Cardiac muscle cell (in vitro differentiated cells and primary cell): ENCODE results near the gene PRPF31. TPM values are rescaled to one million over a fixed set of nuclear protein-coding genes. Genes with fewer than 3 reads are reported as not detected.
A peak's percentile ranks its signal among the peaks of the same experiment; 100 is the strongest.
"Not testable (repeated sequence)": the region's sequence is repeated elsewhere in the genome, so short reads cannot be mapped to it uniquely, and the experiment has no call there.

Experiments used
- DNase-seq, 2 donors: peaks; one replicate each; pipeline versions ENCODE4 v3.0.0 to v3.0.0-alpha.2; 2010 to 2017; ENCODE audit warnings: low read depth in 1 of 2, low spot score in 1 of 2
- H3K27ac ChIP-seq: fragments of 200-600 bp; sonication (generic); 2 replicates; pipeline ENCODE4 v1.5.1; 2016
- H3K27me3 ChIP-seq: fragments of 200-600 bp; sonication (generic); 2 replicates; pipeline ENCODE4 v1.6.0; 2016; ENCODE audit warnings: control low read depth
- H3K36me3 ChIP-seq: fragments of 200-600 bp; sonication (generic); 2 replicates; pipeline ENCODE4 v1.5.1; 2016; ENCODE audit warnings: control low read depth
- H3K4me1 ChIP-seq: fragments of 200-600 bp; sonication (generic); 2 replicates; pipeline ENCODE4 v1.8.1; 2017; ENCODE audit warnings: low read depth, mild to moderate bottlenecking, mixed run types
- H3K4me3 ChIP-seq: fragments of 200-600 bp; sonication (generic); 2 replicates; pipeline ENCODE4 v1.5.1; 2016; ENCODE audit warnings: mild to moderate bottlenecking
- H3K9me3 ChIP-seq: fragments of 200-600 bp; sonication (generic); 2 replicates; pipeline ENCODE4 v1.5.1; 2017; ENCODE audit warnings: low read depth, mild to moderate bottlenecking, control low read depth
- CTCF ChIP-seq: IDR thresholded peaks from 2 replicates; pipeline ENCODE4 v1.5.1; 2012; ENCODE audit warnings: low read depth, mild to moderate bottlenecking, low read length
- polyA plus RNA-seq: library from polyadenylated mRNA; unstranded; fragments of >200 nt; fragmentation: Nextera tagmentation; extraction: Ambion mirVana; gene quantifications from 2 replicates; pipeline ENCODE4 v1.2.1, GENCODE V29; 2016
- total RNA-seq: library from RNA; depleted of rRNA; stranded (reverse); fragments of >200 nt; gene quantifications from 2 replicates; pipeline ENCODE4 v1.2.3, GENCODE V29; 2016

Gene PRPF31
- total and polyA plus RNA-seq, 2 experiments from 2014 or later = 73.9 to 113 TPM

GRCh38 chr19:54162884-54163283 is 47.3 kb downstream of the PRPF31 start:
- Histone ChIP-seq H3K9me3 (no peaks in the 10 kb centered on the region), H3K4me3 (no peak overlapping the region)

GRCh38 chr19:54164369-54165068 is 49.0 kb downstream of the PRPF31 start:
- H3K9me3 ChIP-seq = no peaks in the 10 kb centered on the region
- no peak overlapping the region for H3K4me3 ChIP-seq
- TF ChIP-seq CTCF = no peak
- DNase-seq = peak; percentile 59 to 70
- H3K36me3 ChIP-seq = no peaks in the 10 kb centered on the region
- H3K27ac ChIP-seq = no peak overlapping the region
- H3K27me3 ChIP-seq = no peaks in the 10 kb centered on the region
- peaks cover 5% of the 10 kb centered on the region for H3K4me1 ChIP-seq

More at GRCh38 chr19:54162884-54163283, 47.3 kb downstream of the PRPF31 start:
- TF ChIP-seq CTCF = no peak
- H3K4me1 ChIP-seq = peaks cover 10% of the 10 kb centered on the region
- no peak for DNase-seq
- no peaks in the 10 kb centered on the region for H3K36me3 ChIP-seq
- no peaks in the 10 kb centered on the region for H3K27me3 ChIP-seq
- H3K27ac ChIP-seq = no peak overlapping the region

GRCh38 chr19:54165222-54165621 is 49.7 kb downstream of the PRPF31 start:
- no peaks in the 10 kb centered on the region for H3K27me3 ChIP-seq
- H3K4me1 ChIP-seq = peaks cover 5% of the 10 kb centered on the region
- no peak for DNase-seq
- no peak for TF ChIP-seq CTCF
- no peak overlapping the region for H3K4me3 ChIP-seq
- H3K27ac ChIP-seq = no peak overlapping the region
- H3K9me3 ChIP-seq = no peaks in the 10 kb centered on the region
- H3K36me3 ChIP-seq = no peaks in the 10 kb centered on the region

GRCh38 chr19:54168174-54168917 is 52.8 kb downstream of the PRPF31 start:
- peak; percentile 84 for TF ChIP-seq CTCF
- Histone ChIP-seq H3K36me3 (no peaks in the 10 kb centered on the region), H3K27me3 (no peaks in the 10 kb centered on the region), H3K27ac (no peak overlapping the region), H3K4me3 (no peak overlapping the region), H3K9me3 (no peaks in the 10 kb centered on the region), H3K4me1 (peaks cover 3% of the 10 kb centered on the region)
- DNase-seq = peak; percentile 91 to 93

- DNase-seq = no peak
- Histone ChIP-seq H3K27ac (no peak overlapping the region), H3K36me3 (no peaks in the 10 kb centered on the region), H3K4me3 (no peak overlapping the region), H3K27me3 (no peaks in the 10 kb centered on the region), H3K4me1 (peaks cover 3% of the 10 kb centered on the region), H3K9me3 (no peaks in the 10 kb centered on the region)
- no peak for TF ChIP-seq CTCF
Observed at GRCh38 chr19:54169149-54169740, 53.7 kb downstream of the PRPF31 start.

GRCh38 chr19:54171736-54172431 is 56.3 kb downstream of the PRPF31 start:
- H3K4me3 ChIP-seq, DNase-seq, H3K36me3 ChIP-seq, H3K4me1 ChIP-seq, H3K27me3 ChIP-seq, H3K27ac ChIP-seq, H3K9me3 ChIP-seq: not testable (repeated sequence)
